Astrocyte of the spinal cord (primary cell): ENCODE measurements around the gene TPX2.

ENCODE experiments used
- DNase-seq: peaks from one replicate; pipeline ENCODE4 v3.0.0; 2011; ENCODE audit warnings: low read depth, low spot score
- H3K4me3 ChIP-seq: 2 replicates; pipeline ENCODE4 v1.5.1; 2011; ENCODE audit warnings: low read depth, mild to moderate bottlenecking, low read length, moderate library complexity
- in situ Hi-C: cut with HindIII; loops from 2 replicates; pipeline ENCODE4 v1.10.0; 2017; ENCODE audit warnings: low sequenced_read_pairs
- TF ChIP-seq, protein P1 (sequence below): IDR thresholded peaks from 2 replicates; pipeline ENCODE4 v1.5.1; 2012; ENCODE audit warnings: low read depth, mild to moderate bottlenecking, low read length, inconsistent platforms

Gene TPX2

GRCh38 chr20:31839782-31840487 lies 100.8 kb downstream of the TPX2 start:
- in situ Hi-C loops: no loop called here
- H3K4me3 ChIP-seq: no peak overlapping the region
- DNase-seq: peak; percentile 17
- TF ChIP-seq, protein P1, sequence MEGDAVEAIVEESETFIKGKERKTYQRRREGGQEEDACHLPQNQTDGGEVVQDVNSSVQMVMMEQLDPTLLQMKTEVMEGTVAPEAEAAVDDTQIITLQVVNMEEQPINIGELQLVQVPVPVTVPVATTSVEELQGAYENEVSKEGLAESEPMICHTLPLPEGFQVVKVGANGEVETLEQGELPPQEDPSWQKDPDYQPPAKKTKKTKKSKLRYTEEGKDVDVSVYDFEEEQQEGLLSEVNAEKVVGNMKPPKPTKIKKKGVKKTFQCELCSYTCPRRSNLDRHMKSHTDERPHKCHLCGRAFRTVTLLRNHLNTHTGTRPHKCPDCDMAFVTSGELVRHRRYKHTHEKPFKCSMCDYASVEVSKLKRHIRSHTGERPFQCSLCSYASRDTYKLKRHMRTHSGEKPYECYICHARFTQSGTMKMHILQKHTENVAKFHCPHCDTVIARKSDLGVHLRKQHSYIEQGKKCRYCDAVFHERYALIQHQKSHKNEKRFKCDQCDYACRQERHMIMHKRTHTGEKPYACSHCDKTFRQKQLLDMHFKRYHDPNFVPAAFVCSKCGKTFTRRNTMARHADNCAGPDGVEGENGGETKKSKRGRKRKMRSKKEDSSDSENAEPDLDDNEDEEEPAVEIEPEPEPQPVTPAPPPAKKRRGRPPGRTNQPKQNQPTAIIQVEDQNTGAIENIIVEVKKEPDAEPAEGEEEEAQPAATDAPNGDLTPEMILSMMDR: no peak

DNA sequence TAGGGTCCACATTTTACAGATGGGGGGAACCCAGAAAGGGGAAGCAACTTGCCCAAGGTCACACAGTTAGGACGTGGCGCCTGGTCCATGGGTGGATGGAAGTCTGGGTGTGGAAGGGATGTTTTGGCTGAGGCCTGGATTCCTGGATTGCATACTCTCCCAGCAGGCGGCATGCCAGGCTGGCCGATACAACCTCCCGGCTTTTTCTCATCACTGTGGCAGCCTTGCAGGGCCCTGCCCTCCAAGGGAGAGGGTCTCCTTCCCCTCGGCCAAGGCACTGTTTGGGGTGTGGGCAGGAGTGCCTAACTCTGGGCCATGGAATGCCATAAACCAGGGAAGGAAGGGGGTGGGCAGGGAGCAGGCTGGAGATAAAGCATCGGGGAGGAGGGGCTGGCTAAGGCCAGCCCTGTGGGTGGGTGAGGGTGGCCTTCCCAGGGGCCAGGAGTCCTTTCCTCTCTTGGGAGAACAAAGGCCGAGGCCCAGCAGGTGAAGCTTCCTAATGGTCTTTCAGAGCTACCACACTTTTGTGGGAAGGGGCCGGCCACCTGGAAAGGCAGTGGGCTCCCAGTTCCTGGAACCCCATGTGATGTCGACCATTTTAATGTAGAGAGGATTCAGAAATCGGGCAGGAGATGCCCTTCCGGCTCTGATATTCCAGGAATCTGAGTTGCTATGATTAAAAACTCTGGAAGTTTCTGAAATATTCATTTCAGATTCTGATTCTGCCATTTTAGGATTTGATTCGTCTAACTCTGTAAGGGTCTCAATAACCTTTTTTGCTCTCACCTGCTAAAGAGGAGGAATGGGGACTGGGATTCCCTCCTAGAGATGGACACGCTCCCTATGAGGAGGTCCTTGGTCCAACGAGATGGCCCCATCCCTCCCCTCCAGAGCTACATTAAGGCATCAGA lies 102.1 kb downstream of the TPX2 start:
- no peak overlapping the region for H3K4me3 ChIP-seq
- in situ Hi-C loops: no loop called here
- no peak for DNase-seq
- TF ChIP-seq, protein P1: no peak

DNA sequence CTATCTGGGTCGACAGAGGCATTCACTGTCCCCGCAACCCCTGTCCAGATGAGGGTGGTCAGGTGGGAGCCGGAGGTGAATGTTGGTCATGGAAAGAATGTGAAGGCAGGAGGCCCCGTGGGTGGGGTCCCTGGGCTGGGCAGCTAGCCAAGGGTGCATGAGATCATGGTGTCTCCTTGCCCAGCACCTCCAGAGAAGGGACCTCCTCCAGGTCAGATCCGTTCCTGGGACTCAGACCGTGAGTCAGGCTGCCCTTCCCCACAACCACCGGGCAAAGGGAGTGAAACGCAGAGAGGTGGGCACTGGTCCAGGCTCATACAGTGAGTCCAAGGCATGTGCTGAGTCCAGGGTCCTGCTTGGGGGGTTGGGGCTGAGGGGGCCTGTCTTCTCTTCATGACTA lies 102.8 kb downstream of the TPX2 start:
- DNase-seq: peak; percentile 87
- no peak overlapping the region for H3K4me3 ChIP-seq
- TF ChIP-seq, protein P1: no peak
- in situ Hi-C loops: no loop called here

- in situ Hi-C loops: no loop called here
- no peak overlapping the region for H3K4me3 ChIP-seq
- TF ChIP-seq, protein P1: no peak
- DNase-seq: peak; percentile 81
Observed at GRCh38 chr20:31842471-31843157, 103.5 kb downstream of the TPX2 start.

- H3K4me3 ChIP-seq: no peak overlapping the region
- in situ Hi-C loops: no loop called here
- TF ChIP-seq, protein P1: no peak
- no peak for DNase-seq
Observed at GRCh38 chr20:31843288-31843687, 104.2 kb downstream of the TPX2 start.

GRCh38 chr20:31843881-31844280 lies 104.8 kb downstream of the TPX2 start:
- DNase-seq: no peak
- peak overlapping the region; percentile 18 for H3K4me3 ChIP-seq
- TF ChIP-seq, protein P1: no peak
- in situ Hi-C loops: no loop called here
